ENCODE data around the gene ZNF124. TPM values are rescaled to one million over a fixed set of nuclear protein-coding genes. Genes with fewer than 3 reads are reported as not detected.

The ZNF124 gene
- total RNA-seq, 2 experiments from 2014 or later, result 18.3 to 20.0 TPM

DNA sequence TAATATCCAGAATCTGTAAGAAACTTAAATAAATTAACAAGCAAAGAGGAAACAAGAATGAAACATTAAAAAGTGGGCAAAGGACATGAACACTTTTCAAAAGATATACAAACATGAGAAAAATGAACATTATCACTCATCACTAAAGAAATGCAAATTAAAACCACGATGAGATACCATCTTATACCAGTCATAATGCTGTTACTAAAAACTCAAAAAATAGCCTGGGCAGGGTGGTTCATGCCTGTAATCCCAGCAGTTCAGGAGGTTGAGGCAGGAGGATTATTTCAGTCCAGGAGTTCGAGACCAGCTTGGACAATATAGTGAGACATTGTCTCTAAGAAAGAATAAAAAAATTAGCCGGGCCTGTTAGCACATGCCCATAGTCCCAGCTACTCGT, 6.1 kb downstream of the ZNF124 start:
- Mint-ChIP-seq H3K27ac (no peak overlapping the region), H3K4me1 (ENCODE audit: low read depth) (peaks cover 47% of the 10 kb centered on the region), H3K9me3 (peaks cover 26% of the 10 kb centered on the region), H3K4me3 (no peak overlapping the region), H3K27me3 (no peaks in the 10 kb centered on the region), H3K36me3 (ENCODE audit: low read depth) (peaks cover 83% of the 10 kb centered on the region)
- DNase-seq (no peak), ATAC-seq (ENCODE audit: poor library complexity) (no peak)
- TF ChIP-seq, protein P1, sequence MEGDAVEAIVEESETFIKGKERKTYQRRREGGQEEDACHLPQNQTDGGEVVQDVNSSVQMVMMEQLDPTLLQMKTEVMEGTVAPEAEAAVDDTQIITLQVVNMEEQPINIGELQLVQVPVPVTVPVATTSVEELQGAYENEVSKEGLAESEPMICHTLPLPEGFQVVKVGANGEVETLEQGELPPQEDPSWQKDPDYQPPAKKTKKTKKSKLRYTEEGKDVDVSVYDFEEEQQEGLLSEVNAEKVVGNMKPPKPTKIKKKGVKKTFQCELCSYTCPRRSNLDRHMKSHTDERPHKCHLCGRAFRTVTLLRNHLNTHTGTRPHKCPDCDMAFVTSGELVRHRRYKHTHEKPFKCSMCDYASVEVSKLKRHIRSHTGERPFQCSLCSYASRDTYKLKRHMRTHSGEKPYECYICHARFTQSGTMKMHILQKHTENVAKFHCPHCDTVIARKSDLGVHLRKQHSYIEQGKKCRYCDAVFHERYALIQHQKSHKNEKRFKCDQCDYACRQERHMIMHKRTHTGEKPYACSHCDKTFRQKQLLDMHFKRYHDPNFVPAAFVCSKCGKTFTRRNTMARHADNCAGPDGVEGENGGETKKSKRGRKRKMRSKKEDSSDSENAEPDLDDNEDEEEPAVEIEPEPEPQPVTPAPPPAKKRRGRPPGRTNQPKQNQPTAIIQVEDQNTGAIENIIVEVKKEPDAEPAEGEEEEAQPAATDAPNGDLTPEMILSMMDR (IDR thresholded peaks at IDR 0.05), result no peak
- ChIA-PET POLR2A (no interaction called here), CTCF (no interaction called here)
- Histone ChIP-seq H3K27me3 (ENCODE audit: control insufficient read depth in 1 of 2, insufficient read depth in 2 of 2, low read length in 2 of 2) (no peaks in the 10 kb centered on the region), H3K4me3 (ENCODE audit: low read length) (no peak overlapping the region), H3K9me3 (ENCODE audit: control insufficient read depth in 1 of 2, insufficient read depth in 1 of 2, low read length in 2 of 2) (peaks cover 15 to 67% of the 10 kb centered on the region in 2 experiments), H3K4me1 (ENCODE audit: insufficient read depth, low read length) (peaks cover 2% of the 10 kb centered on the region), H3K36me3 (ENCODE audit: insufficient read depth, low read length) (no peaks in the 10 kb centered on the region), H3K27ac (ENCODE audit: low read depth in 1 of 2, low read length in 2 of 2) (no peak overlapping the region)
- intact Hi-C loops (cut with DNase I, micrococcal nuclease), result loop anchor here in 1 of 2 experiments (5.0 kb wide), 1 partner anchor 233 kb away; the partner anchor contains the start of gene AHCTF1

DNA sequence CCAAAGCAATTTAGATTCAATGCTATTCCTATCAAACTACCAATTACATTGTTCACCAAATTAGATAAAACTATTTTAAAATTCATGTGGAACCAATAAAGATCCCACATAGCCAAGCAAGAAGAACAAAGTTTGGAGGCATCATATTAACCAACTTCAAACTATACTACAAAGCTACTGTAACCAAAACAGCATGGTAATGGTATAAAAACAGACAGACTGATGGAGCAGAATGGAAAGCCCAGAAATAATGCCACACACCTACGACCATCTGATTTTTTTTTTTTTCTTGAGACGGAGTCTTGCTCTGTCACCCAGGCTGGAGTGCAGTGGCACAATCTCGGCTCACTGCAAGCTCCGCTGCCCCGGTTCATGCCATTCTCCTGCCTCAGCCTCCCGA, 7.1 kb downstream of the ZNF124 start:
- Mint-ChIP-seq H3K9me3 (peaks cover 31% of the 10 kb centered on the region), H3K27me3 (no peaks in the 10 kb centered on the region), H3K4me1 (ENCODE audit: low read depth) (peaks cover 47% of the 10 kb centered on the region), H3K36me3 (ENCODE audit: low read depth) (peaks cover 86% of the 10 kb centered on the region), H3K4me3 (no peak overlapping the region), H3K27ac (no peak overlapping the region)
- peaks cover 20 to 77% of the 10 kb centered on the region in 2 experiments for H3K9me3 ChIP-seq (ENCODE audit: control insufficient read depth in 1 of 2, insufficient read depth in 1 of 2, low read length in 2 of 2)
- H3K27me3 ChIP-seq (ENCODE audit: control insufficient read depth in 1 of 2, insufficient read depth in 2 of 2, low read length in 2 of 2), result no peaks in the 10 kb centered on the region
- no peak overlapping the region for H3K27ac ChIP-seq (ENCODE audit: low read depth in 1 of 2, low read length in 2 of 2)
- H3K4me1 ChIP-seq (ENCODE audit: insufficient read depth, low read length), result peaks cover 2% of the 10 kb centered on the region
- peaks cover under 1% of the 10 kb centered on the region for H3K36me3 ChIP-seq (ENCODE audit: insufficient read depth, low read length)
- no peak overlapping the region for H3K4me3 ChIP-seq (ENCODE audit: low read length)
- intact Hi-C loops (cut with DNase I, micrococcal nuclease), result loop anchor here in 1 of 2 experiments (5.0 kb wide), 2 partner anchors 87 to 232 kb away; partner anchors contain the start of genes AHCTF1 and ZNF670
- no peak for DNase-seq
- ATAC-seq (ENCODE audit: poor library complexity), result no peak
- POLR2A ChIA-PET, result interaction anchor here (0.6 kb wide), 1 partner anchor 182 kb away, joined by 5 read pairs; no protein-coding TSS in a partner anchor
- CTCF ChIA-PET, result no interaction called here
- TF ChIP-seq, protein P1 (IDR thresholded peaks at IDR 0.05), result no peak

DNA sequence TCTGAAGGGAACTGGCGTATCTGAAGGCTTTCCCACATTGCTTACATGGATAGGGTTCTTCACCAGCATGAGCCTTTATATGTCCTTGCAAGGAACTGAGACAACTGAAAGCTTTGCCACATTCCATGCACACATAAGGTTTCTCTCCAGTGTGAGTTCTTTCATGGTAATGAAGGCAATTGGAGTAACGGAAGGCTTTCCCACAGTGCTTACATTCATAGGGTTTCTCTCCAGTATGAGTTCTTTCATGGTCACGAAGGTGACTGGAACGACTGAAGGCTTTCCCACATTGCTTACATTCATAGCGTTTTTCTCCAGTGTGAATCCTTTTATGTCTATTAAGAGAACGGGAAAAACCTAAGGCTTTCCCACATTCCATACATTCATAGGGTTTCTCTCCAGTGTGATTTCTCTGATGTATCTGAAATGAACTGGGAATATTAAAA, 15.0 kb downstream of the ZNF124 start:
- ChIA-PET CTCF (interaction anchor here (0.6 kb wide), 1 partner anchor 175 kb away, joined by 3 read pairs; no protein-coding TSS in a partner anchor), POLR2A (no interaction called here)
- H3K36me3 ChIP-seq (ENCODE audit: insufficient read depth, low read length), result peaks cover 35% of the 10 kb centered on the region
- TF ChIP-seq, protein P1 (IDR thresholded peaks at IDR 0.05), result no peak
- H3K27me3 Mint-ChIP-seq, result no peaks in the 10 kb centered on the region
- H3K36me3 Mint-ChIP-seq (ENCODE audit: low read depth), result peaks cover 96% of the 10 kb centered on the region
- no peaks in the 10 kb centered on the region for H3K27me3 ChIP-seq (ENCODE audit: control insufficient read depth in 1 of 2, insufficient read depth in 2 of 2, low read length in 2 of 2)
- no peak overlapping the region for H3K4me3 Mint-ChIP-seq
- DNase-seq, result no peak
- no peak overlapping the region for H3K4me3 ChIP-seq (ENCODE audit: low read length)
- no peak for ATAC-seq (ENCODE audit: poor library complexity)
- no peak overlapping the region for H3K27ac Mint-ChIP-seq
- intact Hi-C loops (cut with DNase I, micrococcal nuclease), result no loop called here
- no peak overlapping the region for H3K27ac ChIP-seq (ENCODE audit: low read depth in 1 of 2, low read length in 2 of 2)
- peaks cover under 1% of the 10 kb centered on the region for H3K4me1 Mint-ChIP-seq (ENCODE audit: low read depth)
- peaks cover 31 to 92% of the 10 kb centered on the region in 2 experiments for H3K9me3 ChIP-seq (ENCODE audit: control insufficient read depth in 1 of 2, insufficient read depth in 1 of 2, low read length in 2 of 2)
- no peaks in the 10 kb centered on the region for H3K4me1 ChIP-seq (ENCODE audit: insufficient read depth, low read length)
- H3K9me3 Mint-ChIP-seq, result peaks cover 29% of the 10 kb centered on the region
